Liver (tissue), 9 donors: ENCODE results near the gene HSD17B11. TPM values are rescaled to one million over a fixed set of nuclear protein-coding genes. Genes with fewer than 3 reads are reported as not detected.

Experiments used
- DNase-seq: peaks from one replicate; pipeline ENCODE4 v3.0.0-alpha.2; 2017; ENCODE audit warnings: low spot score
- H3K27ac ChIP-seq, 2 donors: one replicate each; pipeline ENCODE4 v1.7.0; 2013; ENCODE audit warnings: inconsistent platforms in 2 of 2, low read length in 2 of 2, control low read depth in 1 of 2, low read depth in 1 of 2, mild to moderate bottlenecking in 1 of 2
- H3K27me3 ChIP-seq, 4 donors: one replicate each; pipeline versions ENCODE4 v1.6.1 to v1.7.0; 2013; ENCODE audit warnings: low read length in 3 of 4, inconsistent platforms in 1 of 4, mild to moderate bottlenecking in 1 of 4, moderate library complexity in 1 of 4; ENCODE audit not compliant: control insufficient read depth in 4 of 4, insufficient read depth in 4 of 4
- H3K36me3 ChIP-seq, 4 donors: one replicate each; pipeline versions ENCODE4 v1.6.1 to v1.7.0; 2013; ENCODE audit warnings: low read length in 3 of 4, mild to moderate bottlenecking in 3 of 4, low read depth in 1 of 4, moderate library complexity in 1 of 4; ENCODE audit not compliant: control insufficient read depth in 4 of 4, insufficient read depth in 3 of 4
- H3K4me1 ChIP-seq, 4 donors: one replicate each; pipeline versions ENCODE4 v1.6.1 to v1.7.0; 2013; ENCODE audit warnings: low read length in 3 of 4, mild to moderate bottlenecking in 3 of 4, moderate library complexity in 1 of 4; ENCODE audit not compliant: control insufficient read depth in 4 of 4, insufficient read depth in 4 of 4
- H3K4me3 ChIP-seq, 3 donors: one replicate each; pipeline versions ENCODE4 v1.6.1 to v1.7.0; 2013; ENCODE audit warnings: low read length in 3 of 3, control low read depth in 1 of 3, low read depth in 1 of 3, mild to moderate bottlenecking in 1 of 3
- H3K9ac ChIP-seq, 2 donors: one replicate each; pipeline ENCODE4 v1.7.0; 2013; ENCODE audit warnings: low read length in 2 of 2, mild to moderate bottlenecking in 2 of 2, moderate library complexity in 2 of 2, control low read depth in 1 of 2, low read depth in 1 of 2
- H3K9me3 ChIP-seq, 4 donors: one replicate each; pipeline versions ENCODE4 v1.6.1 to v1.7.0; 2013; ENCODE audit warnings: low read length in 3 of 4; ENCODE audit not compliant: control insufficient read depth in 4 of 4
- ATF3 ChIP-seq: IDR thresholded peaks from 2 replicates; pipeline ENCODE4 v1.6.1; 2016; ENCODE audit warnings: antibody characterized with exemption
- CTCF ChIP-seq: fragments of 150-350 bp; IDR thresholded peaks from 2 replicates; pipeline ENCODE4 v1.5.1; 2017; ENCODE audit warnings: improper control_type of control experiment, low read depth, low read length; ENCODE audit not compliant: missing input control
- EGR1 ChIP-seq, 2 donors: IDR thresholded peaks; 2 replicates each; pipeline ENCODE4 v1.6.1; 2016 to 2018; ENCODE audit warnings: antibody characterized with exemption in 2 of 2, low read depth in 2 of 2
- FOXA1 ChIP-seq: IDR thresholded peaks from 2 replicates; pipeline ENCODE4 v1.6.1; 2016; ENCODE audit warnings: antibody characterized with exemption
- FOXA2 ChIP-seq: IDR thresholded peaks from 2 replicates; pipeline ENCODE4 v1.6.1; 2016; ENCODE audit warnings: antibody characterized with exemption
- GABPA ChIP-seq, 2 donors: IDR thresholded peaks in 1 of 2; conservative IDR thresholded peaks in 1 of 2; 2 replicates each; pipeline ENCODE4 v1.6.1; 2016; ENCODE audit warnings: antibody characterized with exemption in 2 of 2, mild to moderate bottlenecking in 1 of 2, moderate library complexity in 1 of 2
- HNF4A ChIP-seq, 2 donors: conservative IDR thresholded peaks; 2 replicates each; pipeline ENCODE4 v1.6.1; 2016; ENCODE audit warnings: antibody characterized with exemption in 2 of 2, mild to moderate bottlenecking in 2 of 2
- HNF4G ChIP-seq: IDR thresholded peaks from 2 replicates; pipeline ENCODE4 v1.6.1; 2016; ENCODE audit warnings: antibody characterized with exemption
- JUND ChIP-seq, 2 donors: IDR thresholded peaks; 2 replicates each; pipeline ENCODE4 v1.6.1; 2016; ENCODE audit warnings: antibody characterized with exemption in 2 of 2
- MAX ChIP-seq: IDR thresholded peaks from 2 replicates; pipeline ENCODE4 v1.6.1; 2016; ENCODE audit warnings: antibody characterized with exemption
- NR2F2 ChIP-seq: IDR thresholded peaks from 2 replicates; pipeline ENCODE4 v1.6.1; 2016; ENCODE audit warnings: antibody characterized with exemption
- RAD21 ChIP-seq, 2 donors: IDR thresholded peaks; 2 replicates each; pipeline ENCODE4 v1.6.1; 2016; ENCODE audit warnings: antibody characterized with exemption in 2 of 2, mild to moderate bottlenecking in 2 of 2
- REST ChIP-seq: IDR thresholded peaks from 2 replicates; pipeline ENCODE4 v1.6.1; 2016; ENCODE audit warnings: antibody characterized with exemption, mild to moderate bottlenecking
- RXRA ChIP-seq, 2 donors: IDR thresholded peaks; 2 replicates each; pipeline ENCODE4 v1.6.1; 2017 to 2018; ENCODE audit warnings: antibody characterized with exemption in 2 of 2, mild to moderate bottlenecking in 1 of 2
- SP1 ChIP-seq: IDR thresholded peaks from 2 replicates; pipeline ENCODE4 v1.6.1; 2018; ENCODE audit warnings: antibody characterized with exemption, mild to moderate bottlenecking
- TAF1 ChIP-seq: conservative IDR thresholded peaks from 2 replicates; pipeline ENCODE4 v1.6.1; 2016; ENCODE audit warnings: antibody characterized with exemption, mild to moderate bottlenecking
- YY1 ChIP-seq: IDR thresholded peaks from 2 replicates; pipeline ENCODE4 v1.6.1; 2016; ENCODE audit warnings: antibody characterized with exemption, mild to moderate bottlenecking
- ZBTB33 ChIP-seq: IDR thresholded peaks from 2 replicates; pipeline ENCODE4 v1.6.1; 2016; ENCODE audit warnings: antibody characterized with exemption
- WGBS: extraction: QIAGEN DNeasy Blood & Tissue Kit; methylation state at CpG from one replicate; pipeline ENCODE4 v1.1.7; 2013; 5-methylcytosine and 5-hydroxymethylcytosine counted together
- polyA plus RNA-seq, 2 donors: library from polyadenylated mRNA; stranded (reverse) in 1 of 2; unstranded in 1 of 2; fragments of 200-250 nt in 1 of 2; fragments of >200 nt in 1 of 2; fragmentation: Nextera tagmentation in 1 of 2; extraction: Ambion mirVana in 1 of 2; gene quantifications; one replicate each; pipeline versions ENCODE4 v1.2.1 to v1.2.3, GENCODE V29; 2013 to 2015
- total RNA-seq, 2 donors: library from RNA; depleted of rRNA; stranded (reverse); fragments of >200 nt; gene quantifications; one replicate each; pipeline ENCODE4 v1.2.3, GENCODE V29; 2014
- donor health status: healthy.
- donor health status: healthy.
- donor health status: healthy.
- donor health status: healthy.
- donor health status: healthy.

Gene HSD17B11
- total and polyA plus RNA-seq, 4 donors = 94.8 to 133 (median 115) TPM

GRCh38 chr4:87428979-87429378, 38.0 kb upstream of the HSD17B11 start:
- Histone ChIP-seq H3K4me1 (peaks cover 0 to 22% (median 7%) of the 10 kb centered on the region in 4 donors), H3K4me3 (no peak overlapping the region), H3K36me3 (no peaks in the 10 kb centered on the region), H3K9ac (no peak overlapping the region), H3K27ac (no peak overlapping the region), H3K27me3 (no peaks in the 10 kb centered on the region), H3K9me3 (no peaks in the 10 kb centered on the region)
- no peak for DNase-seq
- TF ChIP-seq HNF4G = no peak
- TF ChIP-seq CTCF = no peak
- TF ChIP-seq ATF3 = no peak
- no peak for TF ChIP-seq RAD21 (IDR thresholded peaks at IDR 0.05)
- no peak for TF ChIP-seq ZBTB33
- no peak for TF ChIP-seq EGR1 (IDR thresholded peaks at IDR 0.05; ENCODE audit: low read depth in 2 of 2)
- TF ChIP-seq SP1 = no peak
- no peak for TF ChIP-seq RXRA (IDR thresholded peaks at IDR 0.05)
- TF ChIP-seq JUND (IDR thresholded peaks at IDR 0.05) = no peak
- TF ChIP-seq FOXA1 = no peak
- TF ChIP-seq HNF4A (conservative IDR thresholded peaks at IDR 0.05) = no peak
- no peak for TF ChIP-seq TAF1
- no peak for TF ChIP-seq FOXA2
- TF ChIP-seq NR2F2 = no peak
- no peak for TF ChIP-seq MAX
- no peak for TF ChIP-seq GABPA (IDR thresholded peaks at IDR 0.05 in 1 of 2, conservative IDR thresholded peaks at IDR 0.05 in 1 of 2)
- TF ChIP-seq YY1 = no peak
- TF ChIP-seq REST = no peak
- 93% methylated on average over 6 of the region's 6 CpGs for WGBS

GRCh38 chr4:87427518-87427868, 36.5 kb upstream of the HSD17B11 start:
- no peak for DNase-seq

More at GRCh38 chr4:87427518-87427868, 36.5 kb upstream of the HSD17B11 start:
- 42% methylated on average over 1 of the region's 1 CpG for WGBS
- Histone ChIP-seq H3K4me1 (peaks cover 0 to 27% (median 13%) of the 10 kb centered on the region in 4 donors), H3K9ac (no peak overlapping the region), H3K27ac (no peak overlapping the region), H3K9me3 (no peaks in the 10 kb centered on the region), H3K36me3 (no peaks in the 10 kb centered on the region), H3K4me3 (no peak overlapping the region), H3K27me3 (no peaks in the 10 kb centered on the region)
- TF ChIP-seq ZBTB33 (no peak), FOXA2 (no peak), RXRA (IDR thresholded peaks at IDR 0.05) (no peak)
